ENCODE data around the gene TEX28. TPM values are rescaled to one million over a fixed set of nuclear protein-coding genes. Genes with fewer than 3 reads are reported as not detected.

Gene TEX28
- total RNA-seq, 4 donors from 2014 or later, result not detected

DNA sequence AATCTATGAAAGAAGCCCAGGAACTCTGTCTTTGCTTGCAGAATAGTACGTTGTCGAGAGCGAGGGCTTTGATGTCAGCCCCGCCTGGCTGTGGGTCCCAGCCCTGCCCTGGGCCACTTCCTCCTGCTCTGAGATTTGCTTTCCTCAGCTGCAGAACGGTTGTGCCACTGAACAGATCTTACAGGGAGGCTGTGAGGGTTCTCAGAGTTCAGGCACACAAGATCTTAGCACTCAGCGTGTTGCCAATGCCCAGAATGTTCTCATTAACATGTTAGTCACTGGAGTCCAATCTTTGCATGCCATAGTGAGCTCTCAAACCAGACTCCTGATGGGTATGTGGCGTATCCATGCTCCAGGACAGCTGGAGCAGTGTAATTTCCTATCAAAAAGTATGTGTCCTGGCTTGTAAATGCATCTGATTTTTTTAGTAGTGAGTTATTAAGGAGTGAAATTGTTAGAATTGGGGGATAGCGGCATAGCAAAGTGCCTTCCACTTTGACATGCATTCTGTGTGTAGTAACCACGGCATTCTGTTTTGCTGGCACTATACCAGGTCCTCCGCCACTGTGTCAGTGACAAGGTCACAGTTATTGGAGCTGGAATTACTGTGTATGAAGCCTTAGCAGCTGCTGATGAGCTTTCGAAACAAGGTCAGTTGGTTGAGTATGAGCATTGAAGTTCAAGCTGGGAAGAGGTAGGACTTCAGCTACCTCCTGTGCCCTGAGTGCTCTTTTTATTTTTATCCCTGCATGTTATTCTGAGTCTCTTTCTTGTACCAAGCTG lies 32.3 kb upstream of the TEX28 start:
- H3K9me3 ChIP-seq, result no peaks in the 10 kb centered on the region
- H3K36me3 ChIP-seq, result no peaks in the 10 kb centered on the region
- no peak for TF ChIP-seq EP300 (IDR thresholded peaks at IDR 0.05; ENCODE audit: low read depth)
- TF ChIP-seq POLR2A (IDR thresholded peaks at IDR 0.05), result no peak
- no peak for TF ChIP-seq POLR2AphosphoS5 (IDR thresholded peaks at IDR 0.05)
- TF ChIP-seq, protein P1, sequence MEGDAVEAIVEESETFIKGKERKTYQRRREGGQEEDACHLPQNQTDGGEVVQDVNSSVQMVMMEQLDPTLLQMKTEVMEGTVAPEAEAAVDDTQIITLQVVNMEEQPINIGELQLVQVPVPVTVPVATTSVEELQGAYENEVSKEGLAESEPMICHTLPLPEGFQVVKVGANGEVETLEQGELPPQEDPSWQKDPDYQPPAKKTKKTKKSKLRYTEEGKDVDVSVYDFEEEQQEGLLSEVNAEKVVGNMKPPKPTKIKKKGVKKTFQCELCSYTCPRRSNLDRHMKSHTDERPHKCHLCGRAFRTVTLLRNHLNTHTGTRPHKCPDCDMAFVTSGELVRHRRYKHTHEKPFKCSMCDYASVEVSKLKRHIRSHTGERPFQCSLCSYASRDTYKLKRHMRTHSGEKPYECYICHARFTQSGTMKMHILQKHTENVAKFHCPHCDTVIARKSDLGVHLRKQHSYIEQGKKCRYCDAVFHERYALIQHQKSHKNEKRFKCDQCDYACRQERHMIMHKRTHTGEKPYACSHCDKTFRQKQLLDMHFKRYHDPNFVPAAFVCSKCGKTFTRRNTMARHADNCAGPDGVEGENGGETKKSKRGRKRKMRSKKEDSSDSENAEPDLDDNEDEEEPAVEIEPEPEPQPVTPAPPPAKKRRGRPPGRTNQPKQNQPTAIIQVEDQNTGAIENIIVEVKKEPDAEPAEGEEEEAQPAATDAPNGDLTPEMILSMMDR (IDR thresholded peaks at IDR 0.05), result no peak
- H3K27ac ChIP-seq, result no peak overlapping the region
- intact Hi-C loops (cut with DNase I; ENCODE audit: low total_unique reads) (no loop called here), in situ Hi-C loops (cut with MboI; ENCODE audit: low pct_ligation_motif_present in 1 of 4, low pct_unique_long_range_greater_than_20kb in 1 of 4, low sequenced_read_pairs in 3 of 4) (no loop called here)
- H3K4me1 ChIP-seq, result peaks cover 0 to 8% (median 0%) of the 10 kb centered on the region in 4 donors
- peak; percentile 22 for DNase-seq
- H3K4me3 ChIP-seq, result no peak overlapping the region
- 20 to 45% methylated on average over 2 to 11 of the region's 11 CpGs for WGBS, 2 donors (ENCODE audit: low coverage in 1 of 2)
- peaks cover 4% of the 10 kb centered on the region for H3K27me3 ChIP-seq

- peak overlapping the region in 1 of 4 donors; percentile 20 for H3K27ac ChIP-seq
- peaks cover 4% of the 10 kb centered on the region for H3K27me3 ChIP-seq
- intact Hi-C loops (cut with DNase I; ENCODE audit: low total_unique reads), result no loop called here
- H3K9me3 ChIP-seq, result no peaks in the 10 kb centered on the region
- WGBS, 2 donors (ENCODE audit: low coverage in 1 of 2), result 69% methylated on average over 8 of the region's 8 CpGs; no CpG with 5 or more reads in 1 of the 2 donors
- no peak for DNase-seq
- H3K36me3 ChIP-seq, result no peaks in the 10 kb centered on the region
- in situ Hi-C loops (cut with MboI; ENCODE audit: low pct_ligation_motif_present in 1 of 4, low pct_unique_long_range_greater_than_20kb in 1 of 4, low sequenced_read_pairs in 3 of 4), result no loop called here
- no peak overlapping the region for H3K4me3 ChIP-seq
- TF ChIP-seq, protein P1 (IDR thresholded peaks at IDR 0.05), result no peak
- TF ChIP-seq EP300 (IDR thresholded peaks at IDR 0.05; ENCODE audit: low read depth) (no peak), POLR2AphosphoS5 (IDR thresholded peaks at IDR 0.05) (no peak), POLR2A (IDR thresholded peaks at IDR 0.05) (no peak)
- H3K4me1 ChIP-seq, result peaks cover 0 to 8% (median 0%) of the 10 kb centered on the region in 4 donors
Measured at GRCh38 chrX:154325541-154325940, 30.6 kb upstream of the TEX28 start.

DNA sequence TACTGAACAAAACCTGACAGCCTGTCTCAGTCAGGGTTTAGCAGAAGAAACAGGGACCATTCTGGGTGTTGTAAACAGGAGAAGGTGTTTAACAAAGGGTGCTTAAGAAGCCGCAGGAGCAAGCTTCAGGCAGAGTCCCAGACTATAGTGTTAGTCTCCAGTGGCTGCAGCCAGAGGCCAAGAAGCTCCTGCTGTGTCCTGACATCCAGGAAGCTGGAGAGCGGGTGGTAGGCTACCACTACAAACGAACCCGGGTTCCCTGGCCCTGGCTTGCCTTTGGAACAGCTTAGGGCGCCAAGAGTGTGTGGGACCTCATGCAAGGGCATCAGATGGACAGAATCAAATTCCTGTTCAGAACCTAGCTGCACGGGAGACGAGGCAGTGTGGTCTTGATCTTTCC lies 28.6 kb upstream of the TEX28 start:
- peaks cover 4% of the 10 kb centered on the region for H3K27me3 ChIP-seq
- in situ Hi-C loops (cut with MboI; ENCODE audit: low pct_ligation_motif_present in 1 of 4, low pct_unique_long_range_greater_than_20kb in 1 of 4, low sequenced_read_pairs in 3 of 4) (no loop called here), intact Hi-C loops (cut with DNase I; ENCODE audit: low total_unique reads) (no loop called here)
- no peak for TF ChIP-seq POLR2A (IDR thresholded peaks at IDR 0.05)
- TF ChIP-seq, protein P1 (IDR thresholded peaks at IDR 0.05), result no peak
- no peak for TF ChIP-seq POLR2AphosphoS5 (IDR thresholded peaks at IDR 0.05)
- TF ChIP-seq EP300 (IDR thresholded peaks at IDR 0.05; ENCODE audit: low read depth), result no peak
- 58% methylated on average over 7 of the region's 7 CpGs; no CpG with 5 or more reads in 1 of the 2 donors for WGBS, 2 donors (ENCODE audit: low coverage in 1 of 2)
- H3K36me3 ChIP-seq, result no peaks in the 10 kb centered on the region
- H3K27ac ChIP-seq, result no peak overlapping the region
- H3K4me1 ChIP-seq, result peaks cover 0 to 8% (median 0%) of the 10 kb centered on the region in 4 donors
- no peak for DNase-seq
- H3K4me3 ChIP-seq, result no peak overlapping the region
- H3K9me3 ChIP-seq, result no peaks in the 10 kb centered on the region

DNA sequence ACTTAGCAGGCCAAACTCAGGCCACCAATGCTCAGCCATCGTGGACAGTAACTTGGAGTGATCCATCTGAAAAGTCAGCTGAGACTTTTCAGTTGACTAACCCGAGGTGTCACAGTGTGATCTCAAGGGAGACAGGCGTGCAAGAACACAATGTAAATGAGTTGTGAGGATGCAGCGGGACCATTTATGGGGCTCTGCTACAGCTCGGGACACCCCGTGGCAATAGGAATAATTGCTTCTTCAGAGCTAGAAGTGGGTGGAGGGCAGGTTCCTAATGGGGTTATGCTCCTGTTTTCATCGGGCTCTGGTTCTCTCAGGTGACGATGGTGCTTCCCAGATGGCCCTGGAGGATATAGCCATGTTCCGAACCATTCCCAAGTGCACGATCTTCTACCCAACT lies 28.0 kb upstream of the TEX28 start:
- TF ChIP-seq, protein P1 (IDR thresholded peaks at IDR 0.05), result no peak
- TF ChIP-seq POLR2A (IDR thresholded peaks at IDR 0.05) (no peak), EP300 (IDR thresholded peaks at IDR 0.05; ENCODE audit: low read depth) (no peak), POLR2AphosphoS5 (IDR thresholded peaks at IDR 0.05) (no peak)
- peaks cover 4% of the 10 kb centered on the region for H3K27me3 ChIP-seq
- DNase-seq, result no peak
- H3K9me3 ChIP-seq, result no peaks in the 10 kb centered on the region
- intact Hi-C loops (cut with DNase I; ENCODE audit: low total_unique reads), result no loop called here
- no peaks in the 10 kb centered on the region for H3K36me3 ChIP-seq
- no peak overlapping the region for H3K4me3 ChIP-seq
- 80 to 86% methylated on average over 3 to 10 of the region's 10 CpGs for WGBS, 2 donors (ENCODE audit: low coverage in 1 of 2)
- in situ Hi-C loops (cut with MboI; ENCODE audit: low pct_ligation_motif_present in 1 of 4, low pct_unique_long_range_greater_than_20kb in 1 of 4, low sequenced_read_pairs in 3 of 4), result no loop called here
- peaks cover 0 to 8% (median 0%) of the 10 kb centered on the region in 4 donors for H3K4me1 ChIP-seq
- no peak overlapping the region for H3K27ac ChIP-seq
